Uterus (tissue), 4 donors: ENCODE data around the gene GABRB1. TPM values are rescaled to one million over a fixed set of nuclear protein-coding genes. Genes with fewer than 3 reads are reported as not detected.
A peak's percentile ranks its signal among the peaks of the same experiment; 100 is the strongest.
"Not testable (repeated sequence)": the region's sequence is repeated elsewhere in the genome, so short reads cannot be mapped to it uniquely, and the experiment has no call there.

Experiments used
- DNase-seq, 2 donors: peaks; one replicate each; pipeline ENCODE4 v3.0.0-alpha.2; 2019 to 2020
- H3K27ac ChIP-seq, 2 donors: fragments of 200-600 bp; sonication (generic); 1 replicate in 1 of 2; 2 replicates in 1 of 2; pipeline ENCODE4 v1.5.1; 2016 to 2018
- H3K27me3 ChIP-seq, 2 donors: fragments of 200-600 bp; sonication (generic); one replicate each; pipeline ENCODE4 v1.5.1; 2018 to 2019; ENCODE audit warnings: control low read depth in 1 of 2
- H3K36me3 ChIP-seq, 2 donors: fragments of 200-600 bp; sonication (generic); one replicate each; pipeline ENCODE4 v1.5.1; 2019; ENCODE audit warnings: control low read depth in 1 of 2
- H3K4me1 ChIP-seq, 2 donors: fragments of 200-600 bp; sonication (generic); one replicate each; pipeline ENCODE4 v1.5.1; 2018 to 2019; ENCODE audit warnings: control low read depth in 1 of 2
- H3K4me3 ChIP-seq, 2 donors: fragments of 200-600 bp; sonication (generic); 1 replicate in 1 of 2; 2 replicates in 1 of 2; pipeline ENCODE4 v1.5.1; 2018 to 2019; ENCODE audit warnings: mild to moderate bottlenecking in 1 of 2
- H3K9me3 ChIP-seq, 2 donors: fragments of 200-600 bp; sonication (generic); one replicate each; pipeline ENCODE4 v1.5.1; 2019; ENCODE audit warnings: control low read depth in 1 of 2
- CTCF ChIP-seq, 4 experiments: fragments of 200-600 bp in 2 of 4; fragments of 450-650 bp in 2 of 4; sonication (generic) in 2 of 4; IDR thresholded peaks; one replicate each; pipeline ENCODE4 v1.5.1; 2016 to 2019; ENCODE audit warnings: antibody characterized with exemption in 4 of 4, mild to moderate bottlenecking in 2 of 4, moderate library complexity in 1 of 4
- POLR2A ChIP-seq, 2 donors: fragments of 450-650 bp; IDR thresholded peaks; one replicate each; pipeline ENCODE4 v1.6.1; 2016; ENCODE audit warnings: antibody characterized with exemption in 2 of 2, mild to moderate bottlenecking in 1 of 2, moderate library complexity in 1 of 2
- intact Hi-C: fragments of 100-400 bp; cut with DNase I; formaldehyde crosslinking; loops from one replicate; pipeline ENCODE4 v1.15.1; 2023; ENCODE audit warnings: low total_unique reads
- total RNA-seq, 4 donors: library from RNA; depleted of rRNA in 3 of 4; stranded (reverse); fragments of >200 nt in 3 of 4; gene quantifications; one replicate each; pipeline versions ENCODE4 v1.1.0 to v1.2.4, GENCODE V29; 2014 to 2023
- donor health status: DM: yes; HTN: yes; CAD: no.

Gene GABRB1
- total RNA-seq, 4 donors from 2014 or later = 1.2 to 1.5 TPM; not detected in 2

GRCh38 chr4:47374477-47374876 lies 343.1 kb downstream of the GABRB1 start:
- H3K4me1 ChIP-seq = no peaks in the 10 kb centered on the region
- H3K27me3 ChIP-seq = no peaks in the 10 kb centered on the region
- H3K36me3 ChIP-seq = no peaks in the 10 kb centered on the region
- H3K9me3 ChIP-seq = no peaks in the 10 kb centered on the region
- no peak for TF ChIP-seq POLR2A (IDR thresholded peaks at IDR 0.05)
- intact Hi-C loops = no loop called here
- no peak overlapping the region for H3K27ac ChIP-seq
- DNase-seq = peak in 1 of 2 donors; percentile 23
- no peak overlapping the region for H3K4me3 ChIP-seq

- H3K9me3 ChIP-seq, H3K27ac ChIP-seq, H3K4me3 ChIP-seq, DNase-seq, intact Hi-C loops, H3K27me3 ChIP-seq, H3K36me3 ChIP-seq, H3K4me1 ChIP-seq: not testable (repeated sequence)
These were observed 346.7 kb downstream of the GABRB1 start for GRCh38 chr4:47378021-47378530.

- TF ChIP-seq CTCF (IDR thresholded peaks at IDR 0.05) (no peak), POLR2A (IDR thresholded peaks at IDR 0.05) (no peak)
- Histone ChIP-seq H3K36me3 (no peaks in the 10 kb centered on the region), H3K27ac (no peak overlapping the region), H3K4me1 (no peaks in the 10 kb centered on the region), H3K4me3 (no peak overlapping the region), H3K9me3 (no peaks in the 10 kb centered on the region), H3K27me3 (no peaks in the 10 kb centered on the region)
- intact Hi-C loops = no loop called here
- no peak for DNase-seq
These were observed 349.8 kb downstream of the GABRB1 start for GRCh38 chr4:47381172-47381571.

GRCh38 chr4:47382846-47383360 lies 351.5 kb downstream of the GABRB1 start:
- Histone ChIP-seq H3K4me3 (no peak overlapping the region), H3K4me1 (no peaks in the 10 kb centered on the region), H3K9me3 (no peaks in the 10 kb centered on the region), H3K36me3 (no peaks in the 10 kb centered on the region), H3K27ac (no peak overlapping the region), H3K27me3 (no peaks in the 10 kb centered on the region)
- intact Hi-C loops = no loop called here
- TF ChIP-seq CTCF (IDR thresholded peaks at IDR 0.05) (no peak), POLR2A (IDR thresholded peaks at IDR 0.05) (no peak)
- no peak for DNase-seq

- Histone ChIP-seq H3K36me3 (no peaks in the 10 kb centered on the region), H3K4me1 (no peaks in the 10 kb centered on the region), H3K27me3 (no peaks in the 10 kb centered on the region), H3K27ac (no peak overlapping the region), H3K9me3 (no peaks in the 10 kb centered on the region), H3K4me3 (no peak overlapping the region)
- DNase-seq = no peak
- TF ChIP-seq CTCF (IDR thresholded peaks at IDR 0.05) (peak; percentile 33 to 48 (median 46)), POLR2A (IDR thresholded peaks at IDR 0.05) (no peak)
- intact Hi-C loops = no loop called here
These were observed 352.6 kb downstream of the GABRB1 start for GRCh38 chr4:47383829-47384427.

GRCh38 chr4:47386146-47386545 lies 354.8 kb downstream of the GABRB1 start:
- TF ChIP-seq CTCF (IDR thresholded peaks at IDR 0.05) (no peak), POLR2A (IDR thresholded peaks at IDR 0.05) (no peak)
- H3K4me1 ChIP-seq = no peaks in the 10 kb centered on the region
- DNase-seq = no peak
- no peaks in the 10 kb centered on the region for H3K27me3 ChIP-seq
- H3K36me3 ChIP-seq = no peaks in the 10 kb centered on the region
- H3K4me3 ChIP-seq = no peak overlapping the region
- H3K9me3 ChIP-seq = no peaks in the 10 kb centered on the region
- no peak overlapping the region for H3K27ac ChIP-seq
- intact Hi-C loops = no loop called here
